ENCODE measurements around the gene NKIRAS1. TPM values are rescaled to one million over a fixed set of nuclear protein-coding genes. Genes with fewer than 3 reads are reported as not detected.
"Not testable (repeated sequence)": the region's sequence is repeated elsewhere in the genome, so short reads cannot be mapped to it uniquely, and the experiment has no call there.

NKIRAS1 gene
- polyA plus RNA-seq, 1 donor, result 14.7 TPM

- DNase-seq, result no peak
These were observed 21.9 kb upstream of the NKIRAS1 start for GRCh38 chr3:23938688-23939087.

GRCh38 chr3:23937296-23937695 is 20.5 kb upstream of the NKIRAS1 start:
- no peak for DNase-seq

GRCh38 chr3:23934253-23934652 is 17.5 kb upstream of the NKIRAS1 start:
- DNase-seq, result no peak

- no peak for DNase-seq
These were observed 15.8 kb upstream of the NKIRAS1 start for GRCh38 chr3:23932571-23932970.

GRCh38 chr3:23931597-23931996 is 14.8 kb upstream of the NKIRAS1 start:
- DNase-seq, result no peak

- no peak for DNase-seq
These were observed 11.7 kb upstream of the NKIRAS1 start for GRCh38 chr3:23928524-23928923.

GRCh38 chr3:23926736-23927135 is 9.9 kb upstream of the NKIRAS1 start:
- DNase-seq, result no peak

GRCh38 chr3:23926246-23926645 is 9.5 kb upstream of the NKIRAS1 start:
- DNase-seq, result no peak

- no peak for DNase-seq
These were observed 7.0 kb upstream of the NKIRAS1 start for GRCh38 chr3:23923786-23924185.

- no peak for DNase-seq
These were observed 4.3 kb upstream of the NKIRAS1 start for GRCh38 chr3:23921052-23921511.

- DNase-seq, result no peak
These were observed 3.4 kb upstream of the NKIRAS1 start for GRCh38 chr3:23920151-23920655.

- DNase-seq, result no peak
These were observed 2.8 kb upstream of the NKIRAS1 start for GRCh38 chr3:23919628-23920027.

- DNase-seq, result not testable (repeated sequence)
These were observed 1.5 kb upstream of the NKIRAS1 start for GRCh38 chr3:23918331-23918730.

GRCh38 chr3:23917679-23918303 is 1.0 kb upstream of the NKIRAS1 start:
- DNase-seq, result peak; percentile 76

GRCh38 chr3:23916152-23916885 is 471 bp downstream of the NKIRAS1 start:
- no peak for DNase-seq

- no peak for DNase-seq
These were observed 1.2 kb downstream of the NKIRAS1 start for GRCh38 chr3:23915537-23916108.

- DNase-seq, result no peak
These were observed 2.7 kb downstream of the NKIRAS1 start for GRCh38 chr3:23913873-23914743.

GRCh38 chr3:23913182-23913581 is 3.6 kb downstream of the NKIRAS1 start:
- DNase-seq, result no peak

- not testable (repeated sequence) for DNase-seq
These were observed 4.5 kb downstream of the NKIRAS1 start for GRCh38 chr3:23912335-23912734.

- DNase-seq, result no peak
These were observed 5.4 kb downstream of the NKIRAS1 start for GRCh38 chr3:23911397-23911796.

- no peak for DNase-seq
These were observed 7.4 kb downstream of the NKIRAS1 start for GRCh38 chr3:23909341-23909740.

- no peak for DNase-seq
These were observed 12.2 kb downstream of the NKIRAS1 start for GRCh38 chr3:23904545-23904944.

- DNase-seq, result no peak
These were observed 16.0 kb downstream of the NKIRAS1 start for GRCh38 chr3:23900744-23901143.
